GM18517 (cell line): Measurements from ENCODE around the gene WFDC1.

ENCODE experiments used
- ATAC-seq: cut with Tn5 transposase; IDR thresholded peaks from one replicate; pipeline ENCODE4 v1.9.1; 2021; ENCODE audit warnings: mild to moderate bottlenecking, moderate library complexity; ENCODE audit not compliant: unreplicated experiment

The WFDC1 gene

GRCh38 chr16:84271866-84272265 is 22.8 kb upstream of the WFDC1 start:
- no peak for ATAC-seq

GRCh38 chr16:84272740-84273320 is 21.8 kb upstream of the WFDC1 start:
- ATAC-seq: no peak

GRCh38 chr16:84274515-84274914 is 20.2 kb upstream of the WFDC1 start:
- no peak for ATAC-seq

- no peak for ATAC-seq
Observed at GRCh38 chr16:84275585-84276151, 19.0 kb upstream of the WFDC1 start.

GRCh38 chr16:84277244-84277823 is 17.3 kb upstream of the WFDC1 start:
- no peak for ATAC-seq

- ATAC-seq: no peak
Observed at GRCh38 chr16:84278333-84278732, 16.3 kb upstream of the WFDC1 start.

GRCh38 chr16:84278968-84279367 is 15.7 kb upstream of the WFDC1 start:
- no peak for ATAC-seq

GRCh38 chr16:84279881-84280280 is 14.8 kb upstream of the WFDC1 start:
- no peak for ATAC-seq

GRCh38 chr16:84281074-84281473 is 13.6 kb upstream of the WFDC1 start:
- ATAC-seq: no peak

GRCh38 chr16:84282533-84282932 is 12.1 kb upstream of the WFDC1 start:
- no peak for ATAC-seq

GRCh38 chr16:84283314-84284153 is 11.1 kb upstream of the WFDC1 start:
- ATAC-seq: no peak

GRCh38 chr16:84284154-84284722 is 10.4 kb upstream of the WFDC1 start:
- ATAC-seq: no peak

- ATAC-seq: no peak
Observed at GRCh38 chr16:84286578-84287240, 8.0 kb upstream of the WFDC1 start.

- ATAC-seq: no peak
Observed at GRCh38 chr16:84288902-84289301, 5.8 kb upstream of the WFDC1 start.

GRCh38 chr16:84291226-84291625 is 3.5 kb upstream of the WFDC1 start:
- no peak for ATAC-seq

GRCh38 chr16:84292011-84292410 is 2.7 kb upstream of the WFDC1 start:
- ATAC-seq: no peak

- ATAC-seq: no peak
Observed at GRCh38 chr16:84293406-84293805, 1.3 kb upstream of the WFDC1 start.

GRCh38 chr16:84294117-84294516 is 561 bp upstream of the WFDC1 start:
- no peak for ATAC-seq

- no peak for ATAC-seq
Observed at GRCh38 chr16:84295203-84295860, 654 bp downstream of the WFDC1 start.

GRCh38 chr16:84298376-84298899 is 3.8 kb downstream of the WFDC1 start:
- ATAC-seq: no peak
